GM21526 (cell line): ENCODE measurements around the gene GCK.

ENCODE experiments used
- ATAC-seq: cut with Tn5 transposase; IDR thresholded peaks from one replicate; pipeline ENCODE4 v1.9.1; 2021; ENCODE audit warnings: moderate library complexity; ENCODE audit not compliant: unreplicated experiment, low FRiP score

The GCK gene

GRCh38 chr7:44124822-44125202 is 64.4 kb downstream of the GCK start:
- ATAC-seq, result no peak

- ATAC-seq, result peak; percentile 97
These were observed 65.8 kb downstream of the GCK start, which contains the start of gene POLD2 for GRCh38 chr7:44123190-44124003. TSS of gene POLD2 (minus strand) at chr7:44123548. CDS start at chr7:44122053, 1,495 bp downstream.

- ATAC-seq, result no peak
These were observed 66.7 kb downstream of the GCK start for GRCh38 chr7:44122529-44122928.

GRCh38 chr7:44121761-44122420 is 67.3 kb downstream of the GCK start:
- ATAC-seq, result no peak

GRCh38 chr7:44120395-44120794 is 68.8 kb downstream of the GCK start:
- no peak for ATAC-seq

GRCh38 chr7:44119829-44120380 is 69.3 kb downstream of the GCK start:
- ATAC-seq, result no peak

- no peak for ATAC-seq
These were observed 71.3 kb downstream of the GCK start for GRCh38 chr7:44117801-44118429.

GRCh38 chr7:44116789-44117666 is 72.2 kb downstream of the GCK start:
- no peak for ATAC-seq

- ATAC-seq, result no peak
These were observed 73.0 kb downstream of the GCK start for GRCh38 chr7:44116087-44116788.

- no peak for ATAC-seq
These were observed 74.5 kb downstream of the GCK start for GRCh38 chr7:44114586-44115310.

- no peak for ATAC-seq
These were observed 75.4 kb downstream of the GCK start for GRCh38 chr7:44113764-44114354.

GRCh38 chr7:44112997-44113763 is 76.1 kb downstream of the GCK start:
- ATAC-seq, result no peak

- ATAC-seq, result no peak
These were observed 76.8 kb downstream of the GCK start for GRCh38 chr7:44112231-44112996.

- no peak for ATAC-seq
These were observed 77.5 kb downstream of the GCK start for GRCh38 chr7:44111761-44112160.

GRCh38 chr7:44110719-44111635 is 78.3 kb downstream of the GCK start:
- ATAC-seq, result no peak

- ATAC-seq, result no peak
These were observed 79.2 kb downstream of the GCK start for GRCh38 chr7:44109991-44110390.
